Stimulated activated CD8-positive, alpha-beta memory T cell treated with anti-CD3 and anti-CD28 coated beads, Interleukin-15, amount 100 ng/mL, for 4 hours (primary cell): ENCODE measurements around the gene VTA1.
"Not testable (repeated sequence)": the region's sequence is repeated elsewhere in the genome, so short reads cannot be mapped to it uniquely, and the experiment has no call there.

Experiments
- DNase-seq, 2 donors: peaks; one replicate each; pipeline ENCODE4 v3.0.0-alpha.2; 2020; ENCODE audit warnings: low read depth in 2 of 2

VTA1 gene

DNA sequence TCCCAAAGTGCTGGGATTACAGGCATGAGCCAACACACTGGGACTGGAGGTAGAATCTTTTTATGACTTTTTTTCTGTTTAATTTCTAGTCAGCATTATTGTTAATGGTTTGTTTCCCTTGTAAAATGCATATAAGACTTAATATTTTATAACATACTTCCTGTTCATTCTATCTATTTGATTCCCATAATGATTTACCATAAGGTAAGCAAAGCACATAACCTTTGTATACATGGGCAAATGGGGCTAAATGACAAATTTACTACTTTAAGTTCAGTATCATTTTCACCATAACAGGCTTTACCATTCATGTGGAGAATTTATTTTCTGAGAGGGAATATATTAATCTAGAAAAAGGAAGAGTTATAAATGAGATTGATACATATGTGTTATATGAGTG lies 24.3 kb downstream of the VTA1 start:
- no peak for DNase-seq

- no peak for DNase-seq
These were observed 25.7 kb downstream of the VTA1 start for GRCh38 chr6:142172758-142173157.

DNA sequence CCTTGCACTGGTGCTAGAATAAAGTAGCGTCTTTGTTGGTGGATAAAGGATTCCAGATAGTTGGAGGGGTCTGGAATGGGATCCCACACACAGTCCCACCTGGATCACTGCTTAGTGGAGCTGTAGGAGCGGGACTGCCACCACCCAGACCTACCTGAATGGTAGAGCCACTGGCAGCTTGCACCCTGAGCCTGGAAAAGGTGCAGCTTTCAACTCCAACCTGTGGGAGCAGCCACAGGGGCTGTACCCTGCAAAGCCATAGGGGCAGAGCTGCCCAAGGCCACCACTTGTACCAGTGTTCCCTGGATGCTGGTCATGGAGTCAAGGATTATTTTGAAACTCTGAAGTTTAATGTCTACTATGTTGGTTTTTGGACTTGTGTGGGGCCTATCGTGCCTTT lies 26.9 kb downstream of the VTA1 start:
- DNase-seq, result no peak

GRCh38 chr6:142174703-142175102 lies 27.6 kb downstream of the VTA1 start:
- DNase-seq, result no peak

DNA sequence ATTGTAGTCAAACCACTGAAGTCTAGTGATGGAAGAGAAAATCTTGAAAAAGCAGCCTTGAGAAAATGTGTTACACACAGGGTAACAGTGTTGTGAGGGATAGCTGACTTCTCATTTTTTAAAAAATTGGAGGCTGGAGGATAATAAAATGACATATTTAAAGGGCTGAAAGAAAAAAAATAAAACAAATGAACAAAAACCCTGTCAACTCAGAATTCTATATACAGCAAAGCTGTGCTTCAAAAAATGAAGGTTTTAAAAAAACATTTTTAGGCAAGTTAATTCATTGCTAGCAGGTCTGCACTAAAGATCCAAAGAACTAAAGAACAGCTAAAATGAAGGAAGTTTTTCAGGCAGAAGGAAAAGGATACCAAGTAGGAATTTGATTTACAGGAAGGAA lies 31.1 kb downstream of the VTA1 start:
- DNase-seq, result no peak

DNA sequence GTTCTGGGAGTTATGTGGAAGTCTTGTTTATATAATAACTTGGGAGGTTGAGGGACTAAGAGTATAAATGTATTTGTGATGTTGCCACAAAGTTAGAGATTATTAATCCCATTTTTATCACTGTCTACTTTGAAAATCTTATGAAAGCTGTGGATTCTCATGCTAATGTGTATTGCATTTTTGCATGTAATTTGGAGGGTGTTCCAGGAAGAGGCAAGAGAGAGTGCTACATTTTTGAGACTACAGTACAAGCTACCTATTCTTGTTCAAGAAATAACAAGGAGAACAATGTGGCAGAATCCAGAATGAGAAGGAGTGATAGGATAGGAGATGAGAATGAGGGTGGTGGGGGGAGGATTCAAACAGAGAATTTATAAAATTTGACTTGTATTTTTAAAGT lies 34.9 kb downstream of the VTA1 start:
- DNase-seq, result no peak

- DNase-seq, result no peak
These were observed 36.3 kb downstream of the VTA1 start for GRCh38 chr6:142183351-142183750.

DNA sequence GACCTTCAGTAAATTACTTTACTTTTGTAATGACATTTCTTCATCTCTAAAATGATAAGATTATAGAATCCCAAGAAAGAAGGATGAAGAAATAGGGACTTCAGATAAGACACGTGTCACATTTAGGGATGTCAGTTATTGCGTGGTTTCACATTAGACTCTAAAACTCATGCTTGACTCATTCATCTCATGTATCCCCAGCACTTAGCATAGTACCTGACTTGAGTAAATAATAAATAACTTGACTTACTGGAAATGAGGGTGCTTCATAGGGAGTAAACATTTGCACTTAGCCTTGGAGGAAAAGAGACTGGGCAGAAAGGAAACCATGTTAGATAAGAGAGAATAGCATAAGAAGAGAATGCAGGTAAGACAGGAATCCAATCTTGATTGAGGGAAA lies 37.2 kb downstream of the VTA1 start:
- no peak for DNase-seq

- no peak for DNase-seq
These were observed 38.6 kb downstream of the VTA1 start for GRCh38 chr6:142185641-142186040.

- no peak for DNase-seq
These were observed 40.1 kb downstream of the VTA1 start for GRCh38 chr6:142187209-142187608.

- not testable (repeated sequence) for DNase-seq
These were observed 41.3 kb downstream of the VTA1 start for GRCh38 chr6:142188341-142188740.

DNA sequence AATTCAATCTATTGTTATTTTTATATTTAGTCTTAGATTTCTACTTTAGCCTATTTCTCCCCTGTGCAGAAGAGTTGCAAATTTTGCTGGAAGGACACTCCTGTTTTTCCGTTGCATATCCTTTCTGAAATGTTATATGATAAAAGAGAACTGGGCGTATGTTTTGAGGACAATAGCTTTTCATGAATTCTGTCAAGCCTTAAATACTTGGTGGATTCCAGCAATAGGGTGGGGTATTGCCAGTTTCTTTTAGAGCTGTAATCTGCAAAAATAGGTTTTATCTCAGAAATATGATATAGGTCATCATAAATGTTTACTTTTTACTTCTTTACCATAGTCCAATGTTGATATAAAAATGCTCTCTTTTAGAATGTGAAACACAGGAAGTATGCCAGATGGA lies 42.0 kb downstream of the VTA1 start:
- no peak for DNase-seq

DNA sequence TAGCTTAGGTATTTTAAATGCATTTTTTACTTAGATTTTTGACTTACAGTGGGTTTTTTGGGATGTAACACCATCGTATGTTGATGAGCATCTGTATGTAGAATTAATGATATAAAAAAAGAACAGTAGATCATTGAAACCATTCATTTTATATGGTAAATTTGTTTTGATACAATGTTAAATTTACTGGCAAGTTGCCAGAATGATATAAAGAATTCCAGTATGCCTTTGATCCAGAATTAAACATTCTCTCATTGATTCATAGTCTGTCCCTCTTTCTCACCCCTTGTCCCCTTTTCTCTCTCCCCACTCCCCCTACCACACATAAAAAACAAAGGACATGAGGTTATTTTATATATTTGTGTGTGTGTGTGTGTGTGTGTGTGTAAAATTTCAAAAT lies 45.3 kb downstream of the VTA1 start:
- no peak for DNase-seq

GRCh38 chr6:142193621-142194020 lies 46.6 kb downstream of the VTA1 start:
- DNase-seq, result no peak

DNA sequence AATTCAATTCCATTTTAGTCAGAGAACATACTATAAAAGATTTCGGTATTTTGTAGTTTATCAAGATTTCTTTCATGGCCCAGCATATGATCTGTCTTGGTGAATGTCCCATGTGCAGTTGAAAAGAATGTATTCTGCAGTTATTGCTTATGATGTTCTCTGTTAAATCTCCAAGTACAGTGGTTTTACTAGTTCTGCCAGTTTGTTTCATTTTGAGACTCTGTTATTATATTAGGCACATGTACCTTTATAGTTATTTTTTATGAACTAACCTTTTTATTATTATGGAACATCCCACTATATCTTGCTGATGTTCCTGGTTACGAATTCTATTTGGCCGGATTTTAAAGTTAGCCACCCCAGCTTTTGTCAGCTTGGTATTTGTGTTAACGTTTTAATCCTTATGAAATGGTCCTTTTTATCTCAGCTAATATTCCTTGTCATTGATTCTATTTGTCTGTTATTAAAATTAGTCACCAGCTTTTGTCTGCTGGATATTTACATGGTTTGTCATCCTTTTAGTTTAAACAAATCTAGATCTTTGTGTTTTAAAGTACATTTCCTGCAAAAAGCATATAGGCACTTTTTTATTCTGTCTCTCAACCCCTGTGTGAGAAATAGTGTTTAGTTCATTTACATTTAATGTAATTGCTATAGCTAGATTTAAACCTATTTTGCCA lies 48.9 kb downstream of the VTA1 start:
- no peak for DNase-seq

- DNase-seq, result no peak
These were observed 54.0 kb downstream of the VTA1 start for GRCh38 chr6:142200846-142201628.

DNA sequence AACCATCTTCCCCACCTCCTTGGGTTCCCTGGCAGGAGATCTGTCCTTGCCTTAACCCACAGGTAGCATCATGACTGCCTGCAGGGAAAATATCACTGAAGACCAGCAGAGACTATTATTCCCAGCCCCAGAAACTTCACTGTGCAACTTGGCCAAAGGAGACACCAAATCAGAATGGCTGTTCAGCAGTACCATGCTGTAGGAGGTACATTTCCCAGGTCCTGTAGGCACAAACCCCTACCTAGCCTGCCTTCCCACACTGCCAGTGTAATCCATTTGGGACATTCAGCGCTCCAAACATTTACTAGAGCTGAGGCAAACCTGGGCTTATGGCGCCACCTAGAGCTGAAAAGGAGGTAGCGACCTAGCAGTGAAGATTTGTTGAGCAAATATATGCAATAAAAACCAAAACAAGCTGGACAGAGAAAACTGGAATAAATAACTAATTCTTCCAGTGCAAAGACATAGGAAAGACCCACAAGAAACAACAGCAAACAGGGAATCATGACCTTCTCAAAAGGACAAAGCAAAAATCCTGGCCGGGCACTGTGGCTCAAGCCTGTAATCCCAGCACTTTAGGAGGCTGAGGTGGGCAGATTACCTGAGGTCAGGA lies 60.3 kb downstream of the VTA1 start:
- no peak for DNase-seq

DNA sequence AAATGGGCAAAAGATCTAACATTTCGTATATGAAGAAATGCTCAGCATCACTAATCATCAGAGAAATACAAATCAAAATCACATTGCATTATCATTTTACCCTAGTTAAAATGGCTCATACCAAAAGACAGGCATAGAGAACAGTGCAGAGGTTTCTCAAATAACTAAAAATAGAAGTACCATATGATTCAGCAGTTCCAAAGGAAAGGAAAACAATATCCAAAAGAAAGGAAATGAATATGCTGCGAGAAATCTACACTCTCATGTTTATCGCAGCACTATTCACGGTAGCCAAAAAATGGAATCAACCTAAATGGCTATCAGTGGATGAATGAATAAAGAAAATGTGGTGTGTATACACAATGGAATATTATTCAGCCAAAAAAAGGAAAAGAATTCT lies 63.5 kb downstream of the VTA1 start:
- DNase-seq, result no peak

DNA sequence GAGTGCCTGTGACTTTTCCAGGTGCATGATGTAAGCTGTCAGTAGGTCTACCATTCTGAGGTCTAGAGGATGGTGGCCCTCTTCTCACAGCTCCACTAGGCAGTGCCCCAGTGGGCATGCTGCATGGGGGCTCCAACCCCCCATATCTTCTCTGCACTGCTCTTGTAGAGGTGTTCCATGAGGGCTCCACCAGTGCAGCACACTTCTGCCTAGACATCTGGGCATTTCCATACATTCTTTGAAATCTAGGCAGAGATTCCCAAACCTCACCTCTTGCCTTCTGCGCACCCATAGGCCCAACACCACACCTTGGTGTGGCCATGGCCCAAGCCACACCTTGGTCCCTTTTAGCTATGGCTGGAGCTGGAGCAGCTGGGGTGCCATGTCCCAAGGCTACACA lies 66.3 kb downstream of the VTA1 start:
- no peak for DNase-seq

GRCh38 chr6:142218446-142218845 lies 71.4 kb downstream of the VTA1 start:
- no peak for DNase-seq

GRCh38 chr6:142222022-142222421 lies 75.0 kb downstream of the VTA1 start:
- no peak for DNase-seq

GRCh38 chr6:142223938-142224337 lies 76.9 kb downstream of the VTA1 start:
- DNase-seq, result no peak

DNA sequence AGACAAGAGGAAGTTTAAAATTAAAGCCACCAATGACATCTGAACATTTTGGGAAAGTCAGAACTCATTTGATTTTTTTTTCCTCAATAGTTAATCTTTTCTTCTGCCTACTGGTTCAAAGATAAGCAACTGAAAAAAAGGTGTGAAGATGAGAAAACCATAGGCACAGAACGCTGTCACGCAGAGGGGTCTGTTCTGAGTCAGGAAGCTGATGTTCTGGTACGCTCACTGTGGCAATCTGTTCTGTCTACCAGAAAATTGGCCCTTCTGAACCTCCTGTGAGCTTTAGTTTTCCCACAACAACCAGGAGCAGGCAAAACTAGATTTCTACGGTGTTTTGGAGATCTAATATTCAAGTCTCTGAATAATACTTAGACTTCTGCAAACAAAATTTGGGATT lies 78.1 kb downstream of the VTA1 start:
- DNase-seq, result no peak
